ENCODE measurements around the gene METTL14. TPM values are rescaled to one million over a fixed set of nuclear protein-coding genes. Genes with fewer than 3 reads are reported as not detected.

METTL14 gene
- total RNA-seq, 1 experiment from 2014 or later = 26.3 TPM

- TF ChIP-seq CTCF (conservative IDR thresholded peaks at IDR 0.05) (no peak), EZH2 (IDR thresholded peaks at IDR 0.05; ENCODE audit: low read depth) (no peak)
- Histone ChIP-seq H2AFZ (no peak overlapping the region), H3K36me3 (ENCODE audit: low read depth) (no peaks in the 10 kb centered on the region), H3K4me1 (replicated peaks; ENCODE audit: insufficient read depth) (0 out of 2 replicates have a peak, but pooled peaks cover under 1% of the 10 kb centered on the region), H3K27me3 (ENCODE audit: insufficient read depth, low read depth) (no peaks in the 10 kb centered on the region), H3F3A (ENCODE audit: insufficient read depth, low read depth) (no peaks in the 10 kb centered on the region), H3K4me2 (no peak overlapping the region), H3K27ac (no peak overlapping the region), H4K20me1 (ENCODE audit: insufficient read depth) (no peaks in the 10 kb centered on the region), H3K79me2 (ENCODE audit: low read depth) (no peaks in the 10 kb centered on the region), H3K9me2 (ENCODE audit: insufficient read depth) (no peaks in the 10 kb centered on the region), H3K9me3 (ENCODE audit: insufficient read depth, low read depth) (no peaks in the 10 kb centered on the region), H3K4me3 (no peak overlapping the region)
- BruUV-seq (replicated peaks) = no TSS peak
- no peak for DNase-seq
- ChIA-PET POLR2A (ENCODE audit: unreplicated experiment) (no interaction called here), CTCF (no interaction called here)
- intact Hi-C loops (cut with micrococcal nuclease; ENCODE audit: unreplicated experiment) = no loop called here
These were observed 75.3 kb downstream of the METTL14 start for GRCh38 chr4:118760493-118760892.

- ChIA-PET CTCF (no interaction called here), POLR2A (ENCODE audit: unreplicated experiment) (no interaction called here)
- intact Hi-C loops (cut with micrococcal nuclease; ENCODE audit: unreplicated experiment) = no loop called here
- 0 out of 2 replicates have a peak, but pooled peaks cover 4% of the 10 kb centered on the region for H3K4me1 ChIP-seq (replicated peaks; ENCODE audit: insufficient read depth)
- no peaks in the 10 kb centered on the region for H3K27me3 ChIP-seq (ENCODE audit: insufficient read depth, low read depth)
- DNase-seq = no peak
- no peak overlapping the region for H2AFZ ChIP-seq
- BruUV-seq (replicated peaks) = no TSS peak
- no peak overlapping the region for H3K27ac ChIP-seq
- no peaks in the 10 kb centered on the region for H3F3A ChIP-seq (ENCODE audit: insufficient read depth, low read depth)
- H4K20me1 ChIP-seq (ENCODE audit: insufficient read depth) = no peaks in the 10 kb centered on the region
- H3K36me3 ChIP-seq (ENCODE audit: low read depth) = no peaks in the 10 kb centered on the region
- H3K9me3 ChIP-seq (ENCODE audit: insufficient read depth, low read depth) = no peaks in the 10 kb centered on the region
- H3K79me2 ChIP-seq (ENCODE audit: low read depth) = no peaks in the 10 kb centered on the region
- TF ChIP-seq EZH2 (IDR thresholded peaks at IDR 0.05; ENCODE audit: low read depth) = no peak
- TF ChIP-seq CTCF (conservative IDR thresholded peaks at IDR 0.05) = no peak
- no peaks in the 10 kb centered on the region for H3K9me2 ChIP-seq (ENCODE audit: insufficient read depth)
- H3K4me2 ChIP-seq = no peak overlapping the region
- no peak overlapping the region for H3K4me3 ChIP-seq
These were observed 76.3 kb downstream of the METTL14 start for GRCh38 chr4:118761397-118762016.

GRCh38 chr4:118762155-118762554 is 77.0 kb downstream of the METTL14 start:
- no peak overlapping the region for H3K4me3 ChIP-seq
- 0 out of 2 replicates have a peak, but pooled peaks cover 4% of the 10 kb centered on the region for H3K4me1 ChIP-seq (replicated peaks; ENCODE audit: insufficient read depth)
- H3K4me2 ChIP-seq = no peak overlapping the region
- no TSS peak for BruUV-seq (replicated peaks)
- no peak for TF ChIP-seq EZH2 (IDR thresholded peaks at IDR 0.05; ENCODE audit: low read depth)
- TF ChIP-seq CTCF (conservative IDR thresholded peaks at IDR 0.05) = no peak
- no peak overlapping the region for H2AFZ ChIP-seq
- no peak for DNase-seq
- no peaks in the 10 kb centered on the region for H3K79me2 ChIP-seq (ENCODE audit: low read depth)
- no peaks in the 10 kb centered on the region for H3F3A ChIP-seq (ENCODE audit: insufficient read depth, low read depth)
- CTCF ChIA-PET = no interaction called here
- POLR2A ChIA-PET (ENCODE audit: unreplicated experiment) = no interaction called here
- H3K36me3 ChIP-seq (ENCODE audit: low read depth) = no peaks in the 10 kb centered on the region
- H3K9me3 ChIP-seq (ENCODE audit: insufficient read depth, low read depth) = no peaks in the 10 kb centered on the region
- no peak overlapping the region for H3K27ac ChIP-seq
- intact Hi-C loops (cut with micrococcal nuclease; ENCODE audit: unreplicated experiment) = no loop called here
- H4K20me1 ChIP-seq (ENCODE audit: insufficient read depth) = no peaks in the 10 kb centered on the region
- no peaks in the 10 kb centered on the region for H3K9me2 ChIP-seq (ENCODE audit: insufficient read depth)
- H3K27me3 ChIP-seq (ENCODE audit: insufficient read depth, low read depth) = no peaks in the 10 kb centered on the region
